Spinal cord (tissue), 10 donors: ENCODE data around the gene OR52W1. TPM values are rescaled to one million over a fixed set of nuclear protein-coding genes. Genes with fewer than 3 reads are reported as not detected.
"Not testable (repeated sequence)": the region's sequence is repeated elsewhere in the genome, so short reads cannot be mapped to it uniquely, and the experiment has no call there.

Experiments used
- DNase-seq, 6 donors: peaks; one replicate each; pipeline versions ENCODE4 v3.0.0 to v3.0.0-alpha.2; 2013 to 2015; ENCODE audit warnings: low spot score in 6 of 6, low read depth in 4 of 6
- H3K27ac ChIP-seq: one replicate; pipeline ENCODE4 v1.5.1; 2013; ENCODE audit warnings: low read depth, low read length, control low read depth
- H3K27me3 ChIP-seq: one replicate; pipeline ENCODE4 v1.6.1; 2013; ENCODE audit warnings: low read length; ENCODE audit not compliant: control insufficient read depth, insufficient read depth
- H3K36me3 ChIP-seq: one replicate; pipeline ENCODE4 v1.6.1; 2013; ENCODE audit warnings: low read length; ENCODE audit not compliant: control insufficient read depth, insufficient read depth
- H3K4me1 ChIP-seq: one replicate; pipeline ENCODE4 v1.6.1; 2013; ENCODE audit warnings: low read length; ENCODE audit not compliant: control insufficient read depth, insufficient read depth
- H3K4me3 ChIP-seq: one replicate; pipeline ENCODE4 v1.5.1; 2013; ENCODE audit warnings: low read depth, low read length, control low read depth
- H3K9me3 ChIP-seq: one replicate; pipeline ENCODE4 v1.6.1; 2013; ENCODE audit warnings: low read length; ENCODE audit not compliant: control insufficient read depth, insufficient read depth
- WGBS: methylation state at CpG from one replicate; pipeline ENCODE4 v1.1.5; 2013; ENCODE audit warnings: missing lambda C conversion rate; ENCODE audit not compliant: insufficient coverage; 5-methylcytosine and 5-hydroxymethylcytosine counted together
- polyA plus RNA-seq, 2 donors: library from polyadenylated mRNA; unstranded; fragments of 120-200 nt; gene quantifications; one replicate each; pipeline ENCODE4 v1.2.1, GENCODE V29; 2013; ENCODE audit not compliant: insufficient read length in 2 of 2
- total RNA-seq, 2 donors: library from RNA; depleted of rRNA in 1 of 2; stranded (reverse); fragments of 120-200 nt in 1 of 2; fragments of >200 nt in 1 of 2; gene quantifications; one replicate each; pipeline versions ENCODE4 v1.2.3 to v1.2.4, GENCODE V29; 2013 to 2014
- donor health status: healthy.

The OR52W1 gene
- total and polyA plus RNA-seq, 4 donors, result 0.24 TPM; not detected in 2

- DNase-seq, result no peak
- H3K36me3 ChIP-seq, result no peaks in the 10 kb centered on the region
- no peak overlapping the region for H3K4me3 ChIP-seq
- H3K4me1 ChIP-seq, result no peaks in the 10 kb centered on the region
- H3K27me3 ChIP-seq, result no peaks in the 10 kb centered on the region
- H3K27ac ChIP-seq, result no peak overlapping the region
- H3K9me3 ChIP-seq, result no peaks in the 10 kb centered on the region
- 100% methylated on average over 1 of the region's 2 CpGs for WGBS
Observed at GRCh38 chr11:6245536-6245935, 46.5 kb downstream of the OR52W1 start.

- H3K27me3 ChIP-seq, result no peaks in the 10 kb centered on the region
- no peaks in the 10 kb centered on the region for H3K9me3 ChIP-seq
- H3K36me3 ChIP-seq, result no peaks in the 10 kb centered on the region
- H3K27ac ChIP-seq, result no peak overlapping the region
- WGBS, result no CpG with 5 or more reads among the region's 1 CpG
- H3K4me3 ChIP-seq, result no peak overlapping the region
- H3K4me1 ChIP-seq, result no peaks in the 10 kb centered on the region
- no peak for DNase-seq
Observed at GRCh38 chr11:6248248-6248647, 49.2 kb downstream of the OR52W1 start.

- DNase-seq, H3K27ac ChIP-seq, H3K36me3 ChIP-seq, H3K9me3 ChIP-seq, H3K27me3 ChIP-seq, H3K4me3 ChIP-seq, H3K4me1 ChIP-seq: not testable (repeated sequence)
- WGBS, result 100% methylated on average over 1 of the region's 3 CpGs
Observed at GRCh38 chr11:6248897-6249296, 49.9 kb downstream of the OR52W1 start.

Other genes starting within 250 kb of the OR52W1 start
- not detected for gene OR56A5, start 230.7 kb upstream of the OR52W1 start, total RNA-seq
- not detected for gene OR56A5, start 230.7 kb upstream of the OR52W1 start, polyA plus RNA-seq
- not detected for gene OR52L1, start 212.2 kb upstream of the OR52W1 start, total RNA-seq
- gene OR52L1, start 212.2 kb upstream of the OR52W1 start, polyA plus RNA-seq, result not detected
- under 1 TPM in 1 of 2 donors, not detected in 1; 0.06 TPM for gene OR56A4, start 192.3 kb upstream of the OR52W1 start, total RNA-seq
- under 1 TPM in 1 of 2 donors, not detected in 1; 0.06 TPM for gene OR56A4, start 192.3 kb upstream of the OR52W1 start, polyA plus RNA-seq
- gene OR56A1, start 168.5 kb upstream of the OR52W1 start, total RNA-seq, result under 1 TPM; 0.06 to 0.10 TPM
- gene OR56A1, start 168.5 kb upstream of the OR52W1 start, polyA plus RNA-seq, result not detected
- not detected for gene OR56B4, start 91.5 kb upstream of the OR52W1 start, total RNA-seq
- gene OR56B4, start 91.5 kb upstream of the OR52W1 start, polyA plus RNA-seq, result not detected
- gene OR52B2, start 28.9 kb upstream of the OR52W1 start, total RNA-seq, result not detected
- gene OR52B2, start 28.9 kb upstream of the OR52W1 start, polyA plus RNA-seq, result not detected
- not detected for gene C11orf42, start 6.3 kb downstream of the OR52W1 start, total RNA-seq
- gene C11orf42, start 6.3 kb downstream of the OR52W1 start, polyA plus RNA-seq, result 1 to 10 TPM; 1.2 to 2.0 TPM
- 10 to 100 TPM; 14.6 to 30.1 TPM for gene FHIP1B, start 35.4 kb downstream of the OR52W1 start, total RNA-seq
- 10 to 100 TPM; 37.7 to 42.3 TPM for gene FHIP1B, start 35.4 kb downstream of the OR52W1 start, polyA plus RNA-seq
- under 1 TPM; 0.20 to 0.39 TPM for gene CNGA4, start 39.9 kb downstream of the OR52W1 start, total RNA-seq
- under 1 TPM; 0.68 to 0.78 TPM for gene CNGA4, start 39.9 kb downstream of the OR52W1 start, polyA plus RNA-seq
- gene CCKBR, start 60.6 kb downstream of the OR52W1 start, total RNA-seq, result 1 to 10 TPM; 1.6 to 2.0 TPM
- 1 to 10 TPM; 4.1 to 4.4 TPM for gene CCKBR, start 60.6 kb downstream of the OR52W1 start, polyA plus RNA-seq
- gene CAVIN3, start 121.3 kb downstream of the OR52W1 start, total RNA-seq, result 100 to 1,000 TPM in 1 of 2 donors, 10 to 100 TPM in 1; 19.1 to 107 TPM
- 10 to 100 TPM; 14.3 to 28.8 TPM for gene CAVIN3, start 121.3 kb downstream of the OR52W1 start, polyA plus RNA-seq
- gene SMPD1, start 191.2 kb downstream of the OR52W1 start, total RNA-seq, result 10 to 100 TPM; 18.8 to 38.2 TPM
- 10 to 100 TPM; 44.4 to 50.0 TPM for gene SMPD1, start 191.2 kb downstream of the OR52W1 start, polyA plus RNA-seq
- 100 to 1,000 TPM; 117 to 154 TPM for gene APBB1, start 219.9 kb downstream of the OR52W1 start, total RNA-seq
- gene APBB1, start 219.9 kb downstream of the OR52W1 start, polyA plus RNA-seq, result 100 to 1,000 TPM; 271 to 282 TPM
- 1 to 10 TPM in 1 of 2 donors, under 1 TPM in 1; 0.89 to 2.8 TPM for gene HPX, start 241.8 kb downstream of the OR52W1 start, total RNA-seq
- 10 to 100 TPM in 1 of 2 donors, 1 to 10 TPM in 1; 6.0 to 11.0 TPM for gene HPX, start 241.8 kb downstream of the OR52W1 start, polyA plus RNA-seq